NCI-H510A (cell line): Measurements from ENCODE around the gene CDX1.

ENCODE experiments used
- DNase-seq: peaks from one replicate; lab custom pipeline; 2025; lab: John Stamatoyannopoulos, UW

Gene CDX1

GRCh38 chr5:150163547-150164059 is 3.0 kb upstream of the CDX1 start:
- DNase-seq, result no peak

DNA sequence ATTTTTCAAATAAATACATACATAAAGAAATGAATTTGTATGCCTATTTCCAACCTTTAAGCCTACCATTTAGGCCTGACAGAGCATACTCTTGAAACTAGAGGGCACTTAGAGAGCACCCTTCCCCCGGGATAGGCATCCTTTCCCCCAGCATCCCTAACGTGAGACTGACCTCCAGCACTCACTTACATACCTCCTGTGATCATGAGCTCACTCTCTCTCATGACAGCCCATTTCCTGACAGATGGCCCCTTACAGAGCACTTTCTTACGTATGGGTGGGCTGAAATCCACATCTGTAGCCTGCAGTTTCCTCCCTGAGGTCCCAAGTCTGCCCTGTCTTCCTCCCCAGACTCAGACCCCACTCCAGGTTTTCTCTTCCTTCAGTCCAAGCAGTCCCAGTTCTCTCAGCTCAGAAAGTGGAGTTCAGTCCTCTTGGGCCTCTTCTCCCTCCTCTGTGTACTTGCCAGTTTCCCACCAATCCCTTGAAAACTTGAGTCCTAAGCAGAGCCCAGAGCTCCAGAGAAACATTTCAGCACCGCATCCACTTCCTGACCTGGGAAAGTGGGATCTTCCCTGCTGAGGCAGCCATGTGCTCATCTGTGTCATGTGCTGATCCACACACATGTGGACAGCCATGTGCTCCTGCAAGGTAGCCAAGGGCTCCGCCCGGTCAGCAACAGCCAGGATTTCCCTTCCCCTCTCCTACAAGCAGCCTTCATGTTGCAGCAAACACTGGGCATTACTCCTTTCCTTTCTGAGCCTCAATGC is 2.2 kb upstream of the CDX1 start:
- no peak for DNase-seq

- no peak for DNase-seq
Observed at GRCh38 chr5:150166037-150166649, 435 bp upstream of the CDX1 start.

DNA sequence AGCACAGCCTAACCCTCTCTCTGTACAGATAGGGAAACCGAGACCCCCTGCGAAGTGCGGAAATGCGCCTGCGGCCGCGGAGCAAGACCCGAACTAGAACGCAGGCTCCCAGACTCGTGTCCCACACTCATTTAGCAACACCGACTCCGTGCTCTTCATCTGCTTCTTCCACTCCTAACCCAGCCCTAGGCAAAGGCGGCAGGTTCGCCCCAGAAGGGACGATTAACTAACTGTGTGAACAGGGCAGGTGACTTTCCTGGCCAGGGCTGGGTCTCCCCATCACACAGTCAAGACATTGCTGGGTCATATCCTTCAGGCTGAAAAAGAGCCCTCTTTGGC is 903 bp downstream of the CDX1 start:
- DNase-seq, result no peak

DNA sequence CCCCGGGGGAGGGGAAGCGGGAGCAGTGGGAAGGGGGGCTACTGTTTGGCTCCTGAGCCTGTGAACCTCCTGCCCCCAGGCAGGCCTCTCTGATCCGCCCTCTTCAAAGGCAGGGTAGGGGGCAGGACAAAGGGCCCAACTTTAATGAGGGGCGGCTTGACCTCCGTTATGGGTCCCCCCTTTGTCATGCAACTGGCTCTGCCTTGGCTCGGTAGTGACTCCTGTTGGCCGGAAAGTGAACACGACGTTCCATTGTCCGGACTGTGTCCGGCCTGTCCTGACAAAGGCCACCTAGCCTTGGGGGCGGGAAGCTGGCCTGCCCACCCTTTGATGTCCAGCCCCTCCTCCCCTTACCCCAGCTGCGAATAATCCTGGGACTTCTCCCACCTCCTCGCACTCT is 1.3 kb downstream of the CDX1 start:
- DNase-seq, result no peak

GRCh38 chr5:150168864-150169263 is 2.3 kb downstream of the CDX1 start:
- DNase-seq, result no peak

- no peak for DNase-seq
Observed at GRCh38 chr5:150172145-150172544, 5.6 kb downstream of the CDX1 start.

- no peak for DNase-seq
Observed at GRCh38 chr5:150172556-150172955, 6.0 kb downstream of the CDX1 start.

- no peak for DNase-seq
Observed at GRCh38 chr5:150173161-150173560, 6.6 kb downstream of the CDX1 start.

GRCh38 chr5:150174285-150174684 is 7.7 kb downstream of the CDX1 start:
- no peak for DNase-seq

DNA sequence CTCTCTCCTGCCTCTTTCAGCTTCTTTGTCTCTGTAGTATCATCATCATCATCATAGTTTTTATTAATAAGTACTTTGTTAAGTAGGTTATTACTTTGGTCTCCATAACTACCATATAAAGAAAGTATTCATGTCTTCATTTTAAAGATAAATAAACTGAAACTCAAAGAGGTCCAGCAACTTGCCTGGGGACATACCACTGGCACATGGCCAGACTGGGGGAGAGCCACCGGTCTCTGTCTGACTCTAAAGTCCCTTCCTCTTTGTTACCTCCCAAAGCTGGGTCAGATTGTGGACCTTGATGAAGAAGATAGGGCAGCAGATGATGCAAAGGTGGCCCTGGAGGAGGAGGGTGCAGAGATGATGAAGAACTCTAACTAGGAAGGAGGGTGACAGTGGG is 8.5 kb downstream of the CDX1 start:
- DNase-seq, result no peak

DNA sequence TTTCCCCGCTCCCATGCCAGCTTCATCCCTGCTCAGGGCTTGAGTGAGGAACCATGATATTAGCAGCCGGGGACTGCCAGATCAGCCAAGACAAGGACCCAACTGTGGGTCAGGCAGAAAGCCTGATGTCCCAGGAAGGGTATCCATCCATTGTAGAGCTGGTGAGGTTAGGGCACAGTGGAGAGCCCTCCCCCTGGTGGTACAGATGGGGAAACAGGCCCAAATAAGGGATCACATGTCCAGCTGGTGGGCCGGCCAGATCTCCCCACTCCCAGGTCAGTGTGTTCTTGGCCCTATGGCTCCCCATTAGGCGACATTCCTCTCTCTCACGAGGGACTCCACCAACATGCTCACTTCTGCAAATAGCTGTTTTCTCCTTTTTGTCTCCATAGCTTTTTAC is 9.0 kb downstream of the CDX1 start:
- no peak for DNase-seq

- DNase-seq, result no peak
Observed at GRCh38 chr5:150176745-150177477, 10.3 kb downstream of the CDX1 start.

DNA sequence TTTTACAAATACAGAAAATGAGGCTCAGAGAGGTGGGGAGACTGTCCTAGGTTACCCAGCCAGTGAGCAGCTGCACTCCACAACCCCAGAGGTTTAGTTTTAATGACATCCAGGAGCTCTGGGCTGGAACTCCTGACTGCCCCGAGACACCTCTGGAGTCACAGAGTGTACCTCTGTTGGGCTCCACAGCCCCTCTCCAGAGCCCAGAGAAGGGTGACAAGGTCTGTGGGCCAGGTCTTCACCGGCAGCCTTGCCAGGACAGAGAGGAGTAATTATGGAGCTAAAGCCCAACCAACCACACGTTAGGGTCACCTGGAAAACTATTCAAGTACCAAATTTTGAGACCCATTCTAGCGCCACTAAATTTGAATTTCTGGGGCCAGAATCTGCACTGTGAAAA is 11.1 kb downstream of the CDX1 start:
- no peak for DNase-seq

DNA sequence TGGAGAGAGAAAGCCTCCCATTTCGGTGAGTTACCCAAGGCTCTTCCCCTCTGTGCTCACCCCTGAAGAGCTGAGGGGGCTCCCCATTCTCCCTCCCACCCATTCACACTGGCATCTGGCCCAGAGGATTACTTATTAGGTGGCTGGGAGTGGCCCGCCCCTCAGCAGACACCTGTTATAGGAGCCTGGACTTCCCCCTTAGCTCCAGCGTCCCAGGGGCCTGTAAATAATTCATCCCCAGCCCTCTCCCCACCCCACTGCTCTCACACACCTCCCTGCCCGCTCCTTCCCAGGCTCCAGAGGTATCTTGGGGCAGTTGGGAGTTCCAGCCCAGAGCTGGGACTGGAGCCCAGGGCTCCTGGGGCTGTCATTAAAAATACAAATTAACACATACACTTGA is 11.7 kb downstream of the CDX1 start:
- no peak for DNase-seq

DNA sequence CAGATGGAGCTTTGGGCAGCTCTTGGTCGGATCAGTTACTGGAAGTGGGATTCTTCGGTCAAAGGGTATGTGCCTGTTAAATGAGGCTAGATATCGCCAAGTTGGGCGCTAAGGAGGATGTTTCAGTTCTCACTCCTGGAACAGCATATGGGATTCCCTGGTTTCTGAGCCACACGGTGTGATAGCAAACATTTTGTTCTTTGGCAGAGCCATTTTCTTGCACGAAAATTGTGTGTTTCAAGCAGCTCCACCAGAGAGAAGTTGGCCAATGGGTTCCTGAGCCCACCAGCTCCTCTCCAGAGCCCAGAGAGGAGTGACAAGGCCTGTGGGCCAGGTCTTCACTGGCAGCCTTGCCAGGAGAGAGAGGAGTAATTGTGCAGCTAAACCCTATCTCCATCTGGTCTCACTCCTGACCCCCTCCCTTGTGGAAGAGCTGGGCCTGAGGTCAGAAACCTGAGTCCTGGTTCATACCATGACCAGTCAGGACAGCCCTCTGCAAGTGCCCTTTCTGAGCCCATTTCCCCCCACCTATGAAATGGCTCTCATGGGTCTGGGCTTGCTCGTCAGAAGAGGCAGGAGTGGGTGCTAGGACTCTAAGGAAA is 12.5 kb downstream of the CDX1 start:
- no peak for DNase-seq

- no peak for DNase-seq
Observed at GRCh38 chr5:150180241-150181026, 13.9 kb downstream of the CDX1 start.

DNA sequence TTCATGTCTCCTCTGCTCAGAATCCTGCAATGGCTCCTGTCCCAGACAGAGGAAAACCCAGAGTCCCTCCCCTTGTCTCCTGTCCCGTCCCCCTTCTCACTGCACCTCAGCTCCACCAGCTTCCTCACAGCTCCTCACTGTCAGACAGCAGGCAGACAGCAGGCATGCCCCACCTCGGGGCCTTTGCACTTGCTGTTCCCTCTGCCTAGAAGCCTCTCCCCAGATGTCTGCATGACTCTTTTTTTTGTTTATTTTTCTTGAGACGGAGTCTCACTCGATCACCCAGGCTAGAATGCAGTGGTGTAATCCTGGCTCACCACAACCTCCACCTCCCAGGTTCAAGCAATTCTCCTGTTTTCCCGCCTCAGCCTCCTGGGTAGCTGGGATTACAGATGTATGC is 14.4 kb downstream of the CDX1 start:
- no peak for DNase-seq

DNA sequence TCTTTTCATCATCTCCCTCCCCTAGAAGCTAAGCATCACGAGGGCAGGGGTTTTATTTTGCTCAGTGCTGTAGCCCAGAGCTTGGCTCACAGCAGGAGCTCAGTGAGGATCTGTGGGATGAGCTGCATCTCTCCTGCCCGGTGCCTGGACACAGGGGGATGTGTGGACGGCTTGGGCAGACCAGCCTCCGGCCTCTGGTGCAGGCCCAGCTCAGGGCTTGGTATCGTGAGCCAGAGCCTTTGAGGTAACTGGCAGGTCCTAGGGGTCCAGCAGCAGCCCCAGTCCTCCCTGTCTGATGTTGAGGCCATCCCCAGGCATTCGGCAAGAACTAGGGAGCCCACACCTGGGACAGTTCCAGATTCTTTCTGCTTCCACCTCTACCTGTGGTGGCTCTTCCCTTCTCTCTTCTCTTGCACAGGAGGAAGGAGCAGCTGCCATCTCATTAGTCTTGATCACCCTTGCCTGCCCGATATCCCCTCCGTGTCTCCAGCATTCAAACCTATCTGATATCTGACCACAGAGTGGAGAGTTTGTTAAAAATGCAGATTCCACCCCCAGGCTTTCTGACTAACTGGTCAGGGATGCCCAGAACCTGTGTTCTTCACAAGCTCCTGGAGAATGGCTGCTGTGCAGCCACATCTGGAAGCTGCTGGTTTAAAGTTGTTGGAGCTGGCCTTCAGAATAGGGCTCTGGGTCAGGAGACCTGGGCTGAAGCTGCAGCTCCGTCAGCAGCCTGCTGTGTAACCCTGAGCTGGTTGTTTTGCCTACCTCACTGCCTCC is 15.4 kb downstream of the CDX1 start:
- DNase-seq, result no peak

DNA sequence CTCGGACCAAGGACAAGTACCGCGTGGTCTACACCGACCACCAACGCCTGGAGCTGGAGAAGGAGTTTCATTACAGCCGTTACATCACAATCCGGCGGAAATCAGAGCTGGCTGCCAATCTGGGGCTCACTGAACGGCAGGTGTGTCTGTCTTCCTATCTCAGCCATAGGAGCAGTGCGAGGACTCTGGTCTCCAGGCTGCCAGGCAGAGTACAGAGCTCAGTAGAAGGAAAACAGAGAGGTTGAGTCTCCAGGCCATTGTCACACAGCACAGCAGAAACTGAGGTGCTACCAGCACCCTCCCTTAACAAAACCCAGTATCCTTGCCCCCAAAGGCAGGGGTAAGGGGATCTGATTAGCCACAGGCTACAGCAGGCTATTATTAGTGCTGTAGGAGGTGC is 16.2 kb downstream of the CDX1 start:
- DNase-seq, result no peak

DNA sequence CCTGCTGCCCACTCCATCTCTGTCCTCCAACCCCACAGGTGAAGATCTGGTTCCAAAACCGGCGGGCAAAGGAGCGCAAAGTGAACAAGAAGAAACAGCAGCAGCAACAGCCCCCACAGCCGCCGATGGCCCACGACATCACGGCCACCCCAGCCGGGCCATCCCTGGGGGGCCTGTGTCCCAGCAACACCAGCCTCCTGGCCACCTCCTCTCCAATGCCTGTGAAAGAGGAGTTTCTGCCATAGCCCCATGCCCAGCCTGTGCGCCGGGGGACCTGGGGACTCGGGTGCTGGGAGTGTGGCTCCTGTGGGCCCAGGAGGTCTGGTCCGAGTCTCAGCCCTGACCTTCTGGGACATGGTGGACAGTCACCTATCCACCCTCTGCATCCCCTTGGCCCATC is 16.9 kb downstream of the CDX1 start:
- no peak for DNase-seq
